HepG2 (cell line): ENCODE measurements around the gene CYP27A1. TPM values are rescaled to one million over a fixed set of nuclear protein-coding genes. Genes with fewer than 3 reads are reported as not detected.

ENCODE experiments used
- ATF4 ChIP-seq, 2 experiments: fragments of 450-650 bp in 1 of 2; sonication (generic) in 1 of 2; formaldehyde crosslinking; IDR thresholded peaks; 2 replicates each; pipeline versions ENCODE4 v1.5.0 to v1.8.0; 2020 to 2022; ENCODE audit warnings: mild to moderate bottlenecking in 1 of 2, missing genetic modification reagents in 1 of 2
- FUBP1 ChIP-seq: sonication (generic); formaldehyde crosslinking; IDR thresholded peaks from 2 replicates; pipeline ENCODE4 v1.5.1; 2020; ENCODE audit warnings: missing genetic modification reagents, mild to moderate bottlenecking, borderline replicate concordance
- GATA4 ChIP-seq: sonication (generic); IDR thresholded peaks from 2 replicates; pipeline ENCODE4 v1.6.1; 2016; ENCODE audit warnings: antibody characterized with exemption, low read depth, borderline replicate concordance
- HES4 ChIP-seq: sonication (generic); formaldehyde crosslinking; IDR thresholded peaks from 2 replicates; pipeline ENCODE4 v1.9.0; 2021; ENCODE audit warnings: mild to moderate bottlenecking, missing genetic modification reagents, borderline replicate concordance
- HNF4G ChIP-seq, 2 experiments: sonication (generic) in 1 of 2; formaldehyde crosslinking in 1 of 2; IDR thresholded peaks; 2 replicates each; pipeline versions ENCODE4 v1.4.0 to v1.6.1; 2011 to 2020; ENCODE audit warnings: borderline replicate concordance in 2 of 2, low read depth in 2 of 2, mild to moderate bottlenecking in 2 of 2, low read length in 1 of 2, missing genetic modification reagents in 1 of 2, moderate library complexity in 1 of 2
- JUND ChIP-seq: sonication (generic); formaldehyde crosslinking; IDR thresholded peaks from 2 replicates; pipeline ENCODE4 v1.8.0; 2022; ENCODE audit warnings: mild to moderate bottlenecking, missing genetic modification reagents
- KLF11 ChIP-seq: IDR thresholded peaks from 2 replicates; pipeline ENCODE4 v1.6.1; 2016; ENCODE audit warnings: missing compliant biosample characterization
- LBX2 ChIP-seq: sonication (generic); formaldehyde crosslinking; IDR thresholded peaks from 2 replicates; pipeline ENCODE4 v1.5.0; 2020; ENCODE audit warnings: missing genetic modification reagents, mild to moderate bottlenecking, borderline replicate concordance
- MAFK ChIP-seq, 2 experiments: IDR thresholded peaks in 1 of 2; conservative IDR thresholded peaks in 1 of 2; 2 replicates each; pipeline ENCODE4 v1.6.1; 2011; ENCODE audit warnings: improper control_type of control experiment in 2 of 2, low read length in 2 of 2
- NCOR1 ChIP-seq: fragments of 200-600 bp; sonication (generic); IDR thresholded peaks from 2 replicates; pipeline ENCODE4 v1.7.0; 2017; ENCODE audit warnings: antibody characterized with exemption, low read length, borderline replicate concordance
- PAF1 ChIP-seq: IDR thresholded peaks from 2 replicates; pipeline ENCODE4 v1.6.1; 2016; ENCODE audit warnings: missing genetic modification reagents, missing compliant biosample characterization
- SP5 ChIP-seq: IDR thresholded peaks from 2 replicates; pipeline ENCODE4 v1.6.1; 2016; ENCODE audit warnings: low read depth, borderline replicate concordance
- TOPORS ChIP-seq: sonication (generic); formaldehyde crosslinking; IDR thresholded peaks from 2 replicates; pipeline ENCODE4 v1.8.0; 2023; ENCODE audit warnings: mild to moderate bottlenecking, missing genetic modification reagents
- TP53 ChIP-seq: sonication (generic); formaldehyde crosslinking; conservative IDR thresholded peaks from 2 replicates; pipeline ENCODE4 v1.4.0; 2020; ENCODE audit warnings: missing genetic modification reagents
- ZBTB37 ChIP-seq: sonication (generic); formaldehyde crosslinking; IDR thresholded peaks from 2 replicates; pipeline ENCODE4 v1.4.0; 2020; ENCODE audit warnings: mild to moderate bottlenecking, missing genetic modification reagents
- ZMAT3 ChIP-seq: sonication (generic); formaldehyde crosslinking; conservative IDR thresholded peaks from 2 replicates; pipeline ENCODE4 v1.7.0; 2021; ENCODE audit warnings: missing genetic modification reagents
- ZNF251 ChIP-seq: sonication (generic); formaldehyde crosslinking; IDR thresholded peaks from 2 replicates; pipeline ENCODE4 v1.9.0; 2021; ENCODE audit warnings: mild to moderate bottlenecking, missing genetic modification reagents
- ZNF274 ChIP-seq: sonication (generic); formaldehyde crosslinking; IDR thresholded peaks from 2 replicates; pipeline ENCODE4 v1.5.1; 2020; ENCODE audit warnings: mild to moderate bottlenecking, missing genetic modification reagents
- ZNF605 ChIP-seq: sonication (generic); formaldehyde crosslinking; IDR thresholded peaks from 2 replicates; pipeline ENCODE4 v1.8.0; 2022; ENCODE audit warnings: mild to moderate bottlenecking, missing genetic modification reagents
- ZNF660 ChIP-seq: sonication (generic); formaldehyde crosslinking; IDR thresholded peaks from 2 replicates; pipeline ENCODE4 v1.5.1; 2020; ENCODE audit warnings: mild to moderate bottlenecking, low read depth, missing genetic modification reagents, borderline replicate concordance
- polyA plus RNA-seq, 8 experiments: library from polyadenylated mRNA; depleted of rRNA in 3 of 8; stranded (reverse) in 7 of 8; unstranded in 1 of 8; fragments of >200 nt; fragmentation: Illumina TruSeq in 4 of 8; extraction: Trizol in 4 of 8; gene quantifications; 2 replicates each; pipeline versions ENCODE4 v1.2.1 to v1.2.3, GENCODE V29; 2011 to 2016; ENCODE audit warnings: low read depth in 4 of 8, missing spikeins in 1 of 8, mixed read lengths in 1 of 8; ENCODE audit not compliant: insufficient read depth in 1 of 8
- total RNA-seq, 5 experiments: library from RNA; depleted of rRNA; stranded (reverse); fragments of >200 nt; fragmentation: Illumina TruSeq; extraction: Trizol; gene quantifications; 2 replicates each; pipeline ENCODE4 v1.2.3, GENCODE V29; 2016; ENCODE audit warnings: low read depth in 1 of 5
- TF ChIP-seq, protein P1 (sequence below): IDR thresholded peaks from 2 replicates; pipeline ENCODE4 v1.6.1; 2016
- TF ChIP-seq, protein P2 (sequence below): sonication (generic); formaldehyde crosslinking; IDR thresholded peaks from 2 replicates; pipeline ENCODE4 v1.8.1; 2023; ENCODE audit warnings: missing genetic modification reagents, mild to moderate bottlenecking, borderline replicate concordance

Gene CYP27A1
- total and polyA plus RNA-seq, 2 of the 13 experiments (the other 11 are each of a cell fraction or from before 2014, with no cell fraction given): 157 to 266 TPM

- TF ChIP-seq, protein P1, sequence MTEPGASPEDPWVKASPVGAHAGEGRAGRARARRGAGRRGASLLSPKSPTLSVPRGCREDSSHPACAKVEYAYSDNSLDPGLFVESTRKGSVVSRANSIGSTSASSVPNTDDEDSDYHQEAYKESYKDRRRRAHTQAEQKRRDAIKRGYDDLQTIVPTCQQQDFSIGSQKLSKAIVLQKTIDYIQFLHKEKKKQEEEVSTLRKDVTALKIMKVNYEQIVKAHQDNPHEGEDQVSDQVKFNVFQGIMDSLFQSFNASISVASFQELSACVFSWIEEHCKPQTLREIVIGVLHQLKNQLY (CRISPR knock-in tag): peak; percentile 26; the same call in 1 of the 2 replicates
- TF ChIP-seq TP53 (CRISPR knock-in tag) (no peak), MAFK (conservative IDR thresholded peaks at IDR 0.05 in 1 of 2, IDR thresholded peaks at IDR 0.05 in 1 of 2; ENCODE audit: low read length in 2 of 2) (no peak), JUND (no peak), GATA4 (peak; percentile 44; the same call in 1 of the 2 replicates), ZNF660 (CRISPR knock-in tag) (no peak), SP5 (CRISPR knock-in tag) (peak; percentile 22; the same call in 1 of the 2 replicates), NCOR1 (peak; percentile 65; the same call in 1 of the 2 replicates), PAF1 (no peak), LBX2 (CRISPR knock-in tag) (no peak), HNF4G (IDR thresholded peaks at IDR 0.05; ENCODE audit: borderline replicate concordance, low read depth, low read length) (peak; percentile 51), HNF4G (CRISPR knock-in tag; IDR thresholded peaks at IDR 0.05; ENCODE audit: borderline replicate concordance, low read depth) (no peak; the same call in 1 of the 2 replicates), ZNF274 (CRISPR knock-in tag) (0 out of 2 replicates have a peak, but pooled peaks have one; percentile 44), ZNF605 (CRISPR knock-in tag) (peak; percentile 84), ATF4 (CRISPR knock-in tag; IDR thresholded peaks at IDR 0.05) (0 out of 4 replicates have a peak, but pooled peaks of 1 of the 2 experiments have one; percentile 5), HES4 (CRISPR knock-in tag) (no peak), FUBP1 (CRISPR knock-in tag) (no peak), TOPORS (CRISPR knock-in tag) (no peak), KLF11 (CRISPR knock-in tag) (no peak; the same call in 1 of the 2 replicates), ZMAT3 (no peak), ZBTB37 (CRISPR knock-in tag) (no peak), ZNF251 (CRISPR knock-in tag) (no peak)
- TF ChIP-seq, protein P2, sequence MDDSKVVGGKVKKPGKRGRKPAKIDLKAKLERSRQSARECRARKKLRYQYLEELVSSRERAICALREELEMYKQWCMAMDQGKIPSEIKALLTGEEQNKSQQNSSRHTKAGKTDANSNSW (CRISPR knock-in tag): no peak
Observed at GRCh38 chr2:218745559-218746469, 36.1 kb upstream of the CYP27A1 start (continued).
